ENCODE results near the gene NRG2.

Gene NRG2

DNA sequence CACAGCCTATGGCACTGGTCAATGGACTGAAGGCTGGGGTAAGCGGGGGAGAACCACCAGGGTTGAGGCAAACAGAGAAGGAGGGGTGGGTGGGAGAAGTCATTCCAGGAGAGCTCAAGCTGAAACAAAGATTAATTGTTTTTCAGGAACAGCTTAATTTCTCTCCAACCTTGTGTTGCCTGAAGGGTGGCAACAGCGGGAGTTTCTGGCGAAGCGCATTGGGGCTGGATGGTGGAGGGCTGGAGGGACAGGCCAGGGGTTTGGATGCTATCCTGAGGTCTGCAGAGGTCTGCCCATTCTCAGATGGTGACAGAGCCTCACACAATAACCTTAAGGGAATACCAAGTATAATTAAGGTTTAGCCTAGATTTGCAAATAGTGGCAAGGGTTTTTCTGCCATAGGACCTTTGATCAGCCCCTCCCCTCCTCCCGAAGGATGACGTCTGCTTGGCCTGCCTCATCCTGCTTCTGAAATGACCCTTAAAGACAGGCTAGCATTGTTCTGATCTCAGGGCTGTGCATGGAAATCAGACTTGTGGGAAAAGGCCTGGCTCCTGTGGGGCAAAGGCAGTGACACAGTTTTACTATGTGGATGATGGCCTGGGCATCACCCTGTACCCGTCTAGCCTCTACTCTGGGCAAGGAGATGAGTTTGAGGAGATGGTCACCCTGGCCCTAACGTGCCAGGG is 214.7 kb downstream of the NRG2 start:
- H3K18ac ChIP-seq (ENCODE audit: low read length) = no peak overlapping the region
- H3K4me2 ChIP-seq (ENCODE audit: low read length) = no peak overlapping the region
- H3K4me3 ChIP-seq (ENCODE audit: low read length) = no peak overlapping the region
- no peak overlapping the region for H2BK5ac ChIP-seq (ENCODE audit: low read length)
- no peak overlapping the region for H3K4ac ChIP-seq (ENCODE audit: low read depth, low read length)
- H3K56ac ChIP-seq (ENCODE audit: low read length) = no peak overlapping the region
- no peak for DNase-seq
- no peaks in the 10 kb centered on the region for H3K79me2 ChIP-seq (ENCODE audit: control insufficient read depth, insufficient read depth, low read length)
- H2BK15ac ChIP-seq (replicated peaks; ENCODE audit: low read depth) = no peak overlapping the region
- no peak overlapping the region for H2BK120ac ChIP-seq (ENCODE audit: low read depth, low read length)
- H3K4me1 ChIP-seq (ENCODE audit: control insufficient read depth, low read depth, low read length) = no peaks in the 10 kb centered on the region
- H3K27me3 ChIP-seq (ENCODE audit: insufficient read depth, low read length, poor library complexity) = no peaks in the 10 kb centered on the region
- no peak overlapping the region for H2AK5ac ChIP-seq (ENCODE audit: low read length)
- no peak overlapping the region for H4K5ac ChIP-seq (ENCODE audit: low read length)
- H4K8ac ChIP-seq (ENCODE audit: low read depth, low read length) = no peak overlapping the region
- no CpG with 5 or more reads among the region's 8 CpGs for WGBS (ENCODE audit: extremely low coverage, insufficient coverage, low lambda C conversion rate)
- no peak overlapping the region for H3K27ac ChIP-seq (ENCODE audit: low read depth, low read length)
- H3K36me3 ChIP-seq (ENCODE audit: control insufficient read depth, insufficient read depth, low read length) = no peaks in the 10 kb centered on the region
- no peaks in the 10 kb centered on the region for H3K79me1 ChIP-seq (ENCODE audit: low read length)
- H3K23ac ChIP-seq (ENCODE audit: low read length) = no peak overlapping the region
- H3K9ac ChIP-seq (ENCODE audit: low read length) = no peak overlapping the region

DNA sequence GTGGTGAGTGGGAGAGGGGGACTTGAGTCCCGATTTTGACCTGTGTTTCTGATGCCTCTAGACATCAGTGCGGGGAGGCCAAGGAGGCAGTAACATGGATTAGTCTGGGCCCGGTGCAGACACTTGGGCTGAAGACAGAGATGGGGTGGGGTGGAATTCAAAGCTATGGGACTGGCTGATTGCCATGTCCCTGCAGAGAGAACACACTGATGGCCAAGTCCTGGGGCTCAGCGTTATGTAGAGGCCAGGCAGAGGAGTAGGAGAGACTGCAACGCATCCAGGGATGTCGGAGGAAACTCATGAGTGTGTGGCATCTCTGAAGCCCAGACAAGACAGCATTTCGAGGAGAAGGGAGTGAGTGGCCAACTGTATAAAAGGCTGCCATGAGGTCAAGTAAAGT is 217.4 kb downstream of the NRG2 start:
- no peak overlapping the region for H2AK5ac ChIP-seq (ENCODE audit: low read length)
- no CpG with 5 or more reads among the region's 7 CpGs for WGBS (ENCODE audit: extremely low coverage, insufficient coverage, low lambda C conversion rate)
- H4K8ac ChIP-seq (ENCODE audit: low read depth, low read length) = no peak overlapping the region

DNA sequence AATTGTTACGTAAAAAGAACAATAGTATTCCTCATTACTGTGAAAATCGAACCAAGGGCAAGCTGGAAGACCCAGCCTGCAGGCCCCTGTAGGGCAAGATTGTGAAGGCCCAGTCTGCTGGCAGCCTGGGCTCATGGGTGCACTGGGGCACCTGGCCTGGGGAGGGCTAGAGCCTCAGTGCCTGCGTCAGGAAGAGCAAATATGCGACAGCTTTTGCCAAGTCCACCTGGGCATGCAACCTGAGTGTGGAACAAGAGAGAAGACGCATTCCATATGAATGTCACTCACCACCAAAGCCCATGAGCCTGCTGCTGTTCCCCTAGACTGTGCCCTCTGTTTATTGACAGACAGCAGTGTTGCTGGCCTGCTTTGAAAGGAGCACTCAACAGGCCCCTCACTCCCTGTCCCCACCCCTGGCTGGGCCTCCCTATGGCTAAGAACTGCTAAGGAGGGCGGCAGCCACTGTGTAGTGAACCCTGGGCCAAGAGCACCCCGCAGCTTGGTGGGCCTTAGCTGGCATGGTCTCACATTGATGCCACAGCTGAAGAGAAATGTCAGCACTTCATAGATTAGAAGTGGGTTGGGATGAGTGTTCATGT is 219.2 kb downstream of the NRG2 start:
- Histone ChIP-seq H3K4me2 (ENCODE audit: low read length) (no peak overlapping the region), H2BK120ac (ENCODE audit: low read depth, low read length) (no peak overlapping the region), H3K23ac (ENCODE audit: low read length) (no peak overlapping the region), H2AK5ac (ENCODE audit: low read length) (no peak overlapping the region), H3K56ac (ENCODE audit: low read length) (no peak overlapping the region), H2BK15ac (replicated peaks; ENCODE audit: low read depth) (no peak overlapping the region), H3K27ac (ENCODE audit: low read depth, low read length) (no peak overlapping the region), H4K5ac (ENCODE audit: low read length) (no peak overlapping the region), H3K4me3 (ENCODE audit: low read length) (no peak overlapping the region), H3K36me3 (ENCODE audit: control insufficient read depth, insufficient read depth, low read length) (no peaks in the 10 kb centered on the region), H3K9ac (ENCODE audit: low read length) (no peak overlapping the region), H3K79me1 (ENCODE audit: low read length) (no peaks in the 10 kb centered on the region), H4K8ac (ENCODE audit: low read depth, low read length) (no peak overlapping the region), H3K18ac (ENCODE audit: low read length) (no peak overlapping the region), H3K27me3 (ENCODE audit: insufficient read depth, low read length, poor library complexity) (no peaks in the 10 kb centered on the region), H3K4me1 (ENCODE audit: control insufficient read depth, low read depth, low read length) (no peaks in the 10 kb centered on the region), H2BK5ac (ENCODE audit: low read length) (no peak overlapping the region), H3K4ac (ENCODE audit: low read depth, low read length) (no peak overlapping the region), H3K79me2 (ENCODE audit: control insufficient read depth, insufficient read depth, low read length) (no peaks in the 10 kb centered on the region)
- no CpG with 5 or more reads among the region's 7 CpGs for WGBS (ENCODE audit: extremely low coverage, insufficient coverage, low lambda C conversion rate)
- no peak for DNase-seq

More for the DNA sequence above, 217.4 kb downstream of the NRG2 start:
- Histone ChIP-seq H3K27ac (ENCODE audit: low read depth, low read length) (no peak overlapping the region), H2BK120ac (ENCODE audit: low read depth, low read length) (no peak overlapping the region), H3K56ac (ENCODE audit: low read length) (no peak overlapping the region), H4K5ac (ENCODE audit: low read length) (no peak overlapping the region), H3K27me3 (ENCODE audit: insufficient read depth, low read length, poor library complexity) (no peaks in the 10 kb centered on the region), H3K79me1 (ENCODE audit: low read length) (no peaks in the 10 kb centered on the region), H3K23ac (ENCODE audit: low read length) (no peak overlapping the region), H3K79me2 (ENCODE audit: control insufficient read depth, insufficient read depth, low read length) (no peaks in the 10 kb centered on the region), H3K4ac (ENCODE audit: low read depth, low read length) (no peak overlapping the region), H3K18ac (ENCODE audit: low read length) (no peak overlapping the region), H3K9ac (ENCODE audit: low read length) (no peak overlapping the region), H2BK5ac (ENCODE audit: low read length) (no peak overlapping the region), H2BK15ac (replicated peaks; ENCODE audit: low read depth) (no peak overlapping the region), H3K4me3 (ENCODE audit: low read length) (no peak overlapping the region), H3K36me3 (ENCODE audit: control insufficient read depth, insufficient read depth, low read length) (no peaks in the 10 kb centered on the region), H3K4me1 (ENCODE audit: control insufficient read depth, low read depth, low read length) (no peaks in the 10 kb centered on the region), H3K4me2 (ENCODE audit: low read length) (no peak overlapping the region)
- no peak for DNase-seq

DNA sequence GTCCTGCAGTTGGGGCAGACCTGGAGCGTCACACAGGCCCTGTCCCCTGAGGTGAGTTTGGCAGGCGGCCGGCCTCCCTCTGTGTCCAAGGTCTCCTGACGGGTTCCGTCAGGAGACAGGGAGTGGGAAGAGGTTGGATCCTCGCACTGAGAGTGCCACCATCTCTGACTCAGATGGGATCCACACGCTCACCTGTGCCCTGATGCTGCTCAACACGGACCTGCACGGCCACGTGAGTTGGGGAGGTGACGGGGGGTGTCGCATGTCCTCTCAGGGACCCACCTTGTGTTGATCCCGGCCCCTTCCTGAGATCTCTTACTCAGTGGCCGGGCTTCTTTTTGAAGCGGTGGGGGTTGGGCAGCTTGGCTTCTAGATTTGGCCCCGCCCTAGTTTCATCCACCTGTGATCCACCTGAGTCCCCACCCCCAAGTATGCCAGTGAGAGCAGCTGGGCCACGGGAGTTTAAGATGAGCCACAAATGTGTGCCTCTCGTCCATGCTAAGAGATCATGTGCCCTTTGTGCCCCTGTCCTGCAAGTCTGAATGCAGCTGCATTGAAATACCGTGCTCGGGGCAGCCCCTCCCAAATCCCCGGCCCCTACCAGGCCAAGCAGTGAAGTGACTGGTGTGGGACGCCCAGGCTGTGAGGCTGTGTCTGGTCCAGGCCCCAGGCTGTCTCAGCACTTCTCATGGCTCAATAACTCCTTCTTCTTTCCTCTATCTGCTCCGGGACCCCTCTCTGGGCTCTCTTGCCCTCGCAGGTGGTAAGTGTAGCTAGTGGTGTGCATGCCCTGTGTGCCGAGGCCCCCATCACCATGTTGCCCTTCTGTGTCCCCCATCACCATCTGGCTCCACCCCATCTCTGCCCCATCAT is 220.3 kb downstream of the NRG2 start:
- Histone ChIP-seq H2AK5ac (ENCODE audit: low read length) (no peak overlapping the region), H2BK5ac (ENCODE audit: low read length) (no peak overlapping the region), H2BK120ac (ENCODE audit: low read depth, low read length) (no peak overlapping the region), H3K36me3 (ENCODE audit: control insufficient read depth, insufficient read depth, low read length) (no peaks in the 10 kb centered on the region), H3K79me1 (ENCODE audit: low read length) (no peaks in the 10 kb centered on the region), H3K4me2 (ENCODE audit: low read length) (no peak overlapping the region), H3K56ac (ENCODE audit: low read length) (no peak overlapping the region), H4K8ac (ENCODE audit: low read depth, low read length) (no peak overlapping the region), H3K27me3 (ENCODE audit: insufficient read depth, low read length, poor library complexity) (no peaks in the 10 kb centered on the region), H3K4ac (ENCODE audit: low read depth, low read length) (no peak overlapping the region), H3K9ac (ENCODE audit: low read length) (no peak overlapping the region), H3K4me3 (ENCODE audit: low read length) (no peak overlapping the region), H3K27ac (ENCODE audit: low read depth, low read length) (no peak overlapping the region), H3K18ac (ENCODE audit: low read length) (no peak overlapping the region), H3K4me1 (ENCODE audit: control insufficient read depth, low read depth, low read length) (no peaks in the 10 kb centered on the region), H2BK15ac (replicated peaks; ENCODE audit: low read depth) (no peak overlapping the region), H3K23ac (ENCODE audit: low read length) (no peak overlapping the region), H4K5ac (ENCODE audit: low read length) (no peak overlapping the region), H3K79me2 (ENCODE audit: control insufficient read depth, insufficient read depth, low read length) (no peaks in the 10 kb centered on the region)
- WGBS (ENCODE audit: extremely low coverage, insufficient coverage, low lambda C conversion rate) = no CpG with 5 or more reads among the region's 25 CpGs
- no peak for DNase-seq

DNA sequence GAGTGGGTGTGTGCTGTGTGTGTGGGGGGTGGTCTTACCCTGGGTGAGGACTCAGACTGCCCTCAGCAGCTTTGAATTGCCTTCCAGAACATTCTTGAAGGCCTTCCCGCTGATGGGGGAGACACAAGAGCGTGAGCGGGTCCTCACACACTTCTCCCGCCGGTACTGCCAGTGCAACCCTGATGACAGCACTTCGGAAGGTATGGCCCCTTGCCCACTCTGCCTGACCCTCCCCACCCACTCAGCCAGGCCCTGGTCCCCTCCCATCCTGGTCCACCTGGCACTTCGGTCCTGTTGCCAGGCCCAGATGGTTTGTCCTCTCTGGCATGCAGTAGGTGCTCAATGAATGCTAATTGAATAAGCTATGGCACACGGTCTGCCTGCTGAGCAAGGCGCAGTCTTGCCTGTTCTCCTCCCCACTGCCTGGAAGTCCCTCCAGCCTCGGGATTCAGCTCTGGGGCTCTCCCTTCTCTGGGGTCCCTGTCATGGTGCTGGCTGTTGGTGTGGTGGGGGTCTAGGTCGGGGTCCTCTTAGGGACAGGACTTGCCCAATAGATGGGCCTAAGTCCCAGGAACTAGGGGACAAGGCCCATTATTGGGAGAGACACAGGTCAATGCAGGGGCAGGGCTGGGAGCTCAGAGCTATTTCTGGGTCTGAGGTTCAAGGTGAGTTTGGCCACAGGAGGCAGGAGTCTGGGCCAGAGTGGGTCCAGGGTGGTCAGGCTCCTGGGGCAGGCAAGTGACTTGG is 221.1 kb downstream of the NRG2 start:
- no peak overlapping the region for H3K56ac ChIP-seq (ENCODE audit: low read length)
- H3K79me1 ChIP-seq (ENCODE audit: low read length) = no peaks in the 10 kb centered on the region
- H3K18ac ChIP-seq (ENCODE audit: low read length) = no peak overlapping the region
- H2BK5ac ChIP-seq (ENCODE audit: low read length) = no peak overlapping the region
- no peaks in the 10 kb centered on the region for H3K27me3 ChIP-seq (ENCODE audit: insufficient read depth, low read length, poor library complexity)
- H2BK15ac ChIP-seq (replicated peaks; ENCODE audit: low read depth) = no peak overlapping the region
- no peaks in the 10 kb centered on the region for H3K4me1 ChIP-seq (ENCODE audit: control insufficient read depth, low read depth, low read length)
- H3K36me3 ChIP-seq (ENCODE audit: control insufficient read depth, insufficient read depth, low read length) = no peaks in the 10 kb centered on the region
- H3K4me3 ChIP-seq (ENCODE audit: low read length) = no peak overlapping the region
- no peak overlapping the region for H2AK5ac ChIP-seq (ENCODE audit: low read length)
- no peak overlapping the region for H3K23ac ChIP-seq (ENCODE audit: low read length)
- WGBS (ENCODE audit: extremely low coverage, insufficient coverage, low lambda C conversion rate) = no CpG with 5 or more reads among the region's 11 CpGs
- DNase-seq = no peak
- no peak overlapping the region for H3K4ac ChIP-seq (ENCODE audit: low read depth, low read length)
- no peak overlapping the region for H4K5ac ChIP-seq (ENCODE audit: low read length)
- no peak overlapping the region for H3K9ac ChIP-seq (ENCODE audit: low read length)
- no peak overlapping the region for H3K4me2 ChIP-seq (ENCODE audit: low read length)
- H2BK120ac ChIP-seq (ENCODE audit: low read depth, low read length) = no peak overlapping the region
- H3K79me2 ChIP-seq (ENCODE audit: control insufficient read depth, insufficient read depth, low read length) = no peaks in the 10 kb centered on the region
- H3K27ac ChIP-seq (ENCODE audit: low read depth, low read length) = no peak overlapping the region
- no peak overlapping the region for H4K8ac ChIP-seq (ENCODE audit: low read depth, low read length)

All from mesendoderm (in vitro differentiated cells).